Measurements from ENCODE around the gene LARP4.
"Not testable (repeated sequence)": the region's sequence is repeated elsewhere in the genome, so short reads cannot be mapped to it uniquely, and the experiment has no call there.

The LARP4 gene

DNA sequence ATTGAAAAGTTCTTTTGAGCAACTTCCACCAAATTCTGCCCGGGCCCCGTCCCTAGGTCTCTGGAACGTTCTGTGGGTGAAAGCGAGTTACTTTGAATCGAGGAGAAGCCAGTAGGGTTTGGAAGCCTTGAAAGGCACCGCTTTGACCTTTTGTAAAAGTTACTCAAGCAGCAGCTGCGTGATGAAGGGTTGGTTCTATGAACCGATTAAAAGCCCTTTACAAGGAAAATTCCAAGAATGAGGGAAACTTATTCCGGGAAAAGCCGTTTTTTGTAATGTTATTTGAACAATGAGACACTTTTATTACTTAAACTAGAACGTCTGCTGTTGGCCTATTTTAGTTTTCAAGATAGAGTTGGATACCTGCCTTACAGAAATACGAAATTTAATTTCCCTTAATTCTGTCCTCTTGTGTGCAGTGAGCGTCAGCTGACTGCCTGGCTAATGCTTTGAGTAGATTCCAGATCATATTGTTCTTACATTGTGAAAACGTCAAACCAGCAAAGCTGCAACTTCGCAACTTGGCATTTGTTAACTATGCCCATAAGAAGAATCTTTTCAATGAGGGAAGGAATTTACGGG is 906 bp downstream of the LARP4 start:
- no peak for DNase-seq

GRCh38 chr12:50402264-50403000 is 1.7 kb downstream of the LARP4 start:
- no peak for DNase-seq

- no peak for DNase-seq
Measured at GRCh38 chr12:50403001-50403440, 2.3 kb downstream of the LARP4 start.

DNA sequence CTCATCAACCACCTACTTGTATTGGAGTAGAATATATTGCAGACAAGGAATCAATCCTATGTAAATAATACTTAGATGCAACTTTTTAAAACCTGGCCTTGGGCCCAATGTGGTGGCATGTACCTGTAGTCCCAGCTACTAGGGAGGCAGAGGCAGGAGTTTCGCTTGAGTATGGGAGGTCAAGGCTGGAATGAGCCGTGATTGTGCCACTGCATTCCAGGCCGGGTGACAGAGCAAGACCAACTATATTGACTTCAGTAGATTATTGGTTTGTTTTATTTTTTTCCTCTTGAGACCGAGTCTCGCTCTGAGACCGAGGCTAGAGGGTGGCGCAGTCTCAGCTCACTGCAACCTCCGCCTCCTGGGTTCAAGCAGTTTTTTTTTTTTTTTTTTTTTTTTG is 3.6 kb downstream of the LARP4 start:
- no peak for DNase-seq

- no peak for DNase-seq
Measured at GRCh38 chr12:50411051-50411660, 10.5 kb downstream of the LARP4 start.

DNA sequence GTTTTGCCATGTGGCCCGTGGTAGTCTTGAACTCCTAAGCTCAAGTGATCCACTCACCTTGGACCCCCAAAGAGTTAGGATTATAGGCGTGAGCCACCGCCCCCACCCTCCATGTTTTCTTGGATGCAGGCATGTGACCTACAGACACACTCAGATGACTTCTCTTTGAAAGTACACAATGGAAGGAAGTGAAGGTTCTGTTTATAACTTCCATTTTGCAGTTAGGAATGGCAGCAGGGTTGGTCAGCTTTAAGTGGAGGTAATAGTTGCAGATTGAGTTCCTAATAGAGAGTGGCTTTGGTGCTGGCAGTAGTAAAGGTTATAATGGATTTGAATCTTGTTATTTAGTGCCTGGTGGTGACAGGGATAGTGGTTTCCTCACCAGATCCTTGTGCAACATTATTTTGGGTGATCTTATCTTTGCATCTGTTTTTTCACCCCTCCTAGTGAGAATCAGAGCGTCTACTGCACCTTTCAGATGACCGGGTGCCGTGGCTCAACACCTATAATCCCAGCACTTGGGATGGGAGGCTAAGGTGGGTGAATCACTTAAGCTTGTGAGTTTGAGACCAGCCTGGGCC is 15.3 kb downstream of the LARP4 start:
- no peak for DNase-seq

GRCh38 chr12:50419112-50419909 is 18.6 kb downstream of the LARP4 start:
- no peak for DNase-seq

GRCh38 chr12:50422855-50423254 is 22.2 kb downstream of the LARP4 start:
- DNase-seq, result not testable (repeated sequence)

DNA sequence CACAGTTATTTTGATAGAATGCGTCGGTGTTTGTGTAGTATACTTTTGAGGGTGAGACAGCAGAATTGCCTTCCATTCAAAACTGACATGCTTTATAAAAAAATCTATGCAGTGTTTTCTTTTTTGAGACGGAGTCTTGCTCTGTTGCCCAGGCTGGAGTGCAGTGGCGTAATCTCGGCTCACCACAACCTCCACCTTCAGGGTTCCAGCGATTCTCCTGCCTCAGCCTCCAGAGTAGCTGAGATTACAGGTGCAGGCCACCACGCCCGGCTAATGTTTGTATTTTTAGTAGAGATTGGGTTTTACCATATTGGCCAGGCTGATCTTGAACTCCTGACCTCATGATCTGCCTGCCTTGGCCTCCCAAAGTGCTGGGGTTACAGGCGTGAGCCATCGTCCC is 22.7 kb downstream of the LARP4 start:
- not testable (repeated sequence) for DNase-seq

- DNase-seq, result no peak
Measured at GRCh38 chr12:50425589-50426258, 25.0 kb downstream of the LARP4 start.

DNA sequence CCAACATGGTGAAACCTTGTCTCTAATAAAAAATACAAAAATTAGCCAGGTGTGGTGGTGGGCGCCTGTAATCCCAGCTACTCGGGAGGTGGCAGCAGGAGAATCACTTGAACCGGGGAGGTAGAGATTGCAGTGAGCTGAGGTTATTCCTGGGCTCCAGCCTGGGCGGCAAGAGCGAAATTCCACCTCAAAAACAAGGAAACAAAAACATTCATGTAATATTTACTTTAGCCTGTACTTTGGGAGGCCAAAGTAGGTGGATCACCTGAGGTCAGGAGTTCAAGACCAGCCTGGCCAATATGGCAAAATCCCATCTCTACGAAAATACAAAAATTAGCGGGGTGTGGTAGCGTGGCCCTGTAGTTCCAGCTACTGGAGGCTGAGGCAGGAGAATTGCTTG is 31.0 kb downstream of the LARP4 start:
- not testable (repeated sequence) for DNase-seq

- no peak for DNase-seq
Measured at GRCh38 chr12:50440288-50440687, 39.6 kb downstream of the LARP4 start.

GRCh38 chr12:50441763-50442162 is 41.1 kb downstream of the LARP4 start:
- DNase-seq, result no peak

GRCh38 chr12:50442178-50442908 is 41.7 kb downstream of the LARP4 start:
- DNase-seq, result no peak

- DNase-seq, result not testable (repeated sequence)
Measured at GRCh38 chr12:50449671-50450070, 49.0 kb downstream of the LARP4 start.

- DNase-seq, result no peak
Measured at GRCh38 chr12:50452795-50453194, 52.1 kb downstream of the LARP4 start.

DNA sequence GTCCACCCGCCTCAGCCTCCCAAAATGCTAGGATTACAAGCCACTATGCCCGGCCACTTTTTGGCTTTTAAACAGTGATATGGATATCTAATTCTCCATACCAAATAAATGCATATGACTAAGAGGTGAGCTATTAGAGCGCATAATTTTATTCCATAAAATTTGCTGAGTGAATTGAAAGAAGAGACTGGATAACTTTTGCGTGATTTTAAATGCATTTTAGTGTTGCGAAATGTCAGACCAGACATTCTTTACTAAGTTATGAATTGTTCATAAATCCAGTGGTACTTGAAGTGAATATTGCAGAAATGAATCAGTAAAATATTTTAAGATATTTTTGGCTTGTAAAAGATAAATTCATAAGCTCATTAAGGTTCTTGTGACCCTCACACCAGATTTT is 53.2 kb downstream of the LARP4 start:
- DNase-seq, result no peak

GRCh38 chr12:50458606-50459005 is 57.9 kb downstream of the LARP4 start:
- no peak for DNase-seq

- no peak for DNase-seq
Measured at GRCh38 chr12:50467439-50467838, 66.8 kb downstream of the LARP4 start.

DNA sequence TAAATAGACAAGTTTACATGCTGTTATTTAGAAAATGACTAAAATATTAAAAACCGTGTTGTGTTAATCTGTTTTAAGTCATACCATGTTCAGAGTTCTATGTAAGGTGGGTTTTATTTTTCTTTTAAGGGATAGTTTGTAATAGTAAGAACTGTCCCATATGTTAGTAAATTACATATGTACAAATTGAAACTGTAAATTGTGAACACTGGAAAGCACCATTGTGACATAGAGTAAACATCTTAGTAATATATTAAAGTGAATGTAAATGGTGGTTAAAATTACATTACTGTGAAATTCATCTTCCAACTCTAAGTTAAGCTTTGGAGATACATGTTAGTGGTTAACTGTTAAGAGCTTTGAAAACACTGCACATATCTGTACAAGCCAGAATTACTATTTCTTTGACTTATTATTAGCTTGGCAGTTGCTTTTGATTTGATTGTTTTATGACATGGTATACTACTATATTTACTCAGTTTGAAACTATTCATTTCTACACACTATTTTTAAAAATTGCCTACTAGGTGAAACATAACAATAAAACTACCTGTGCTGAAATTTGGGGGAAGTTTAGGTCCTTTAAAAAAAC is 76.7 kb downstream of the LARP4 start:
- DNase-seq, result no peak

DNA sequence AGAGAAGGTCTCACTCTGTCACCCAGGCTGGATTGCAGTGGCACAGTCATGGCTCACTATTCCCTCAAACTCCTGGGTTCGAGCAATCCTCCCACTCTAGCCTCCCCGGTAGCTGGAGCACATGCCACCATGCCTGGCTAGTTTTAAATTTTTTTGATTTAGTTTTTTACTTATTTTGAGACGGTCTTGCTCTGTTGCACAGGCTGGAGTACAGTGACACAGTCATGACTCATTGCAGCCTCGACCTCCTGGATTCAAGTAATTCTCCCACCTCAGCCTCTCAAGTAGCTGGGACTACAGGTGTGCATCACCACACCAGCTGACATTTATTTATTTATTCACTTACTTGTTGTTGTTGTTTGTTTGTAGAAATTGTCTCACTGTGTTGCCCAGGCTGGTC is 81.9 kb downstream of the LARP4 start:
- DNase-seq, result no peak
